Caco-2 (cell line): Measurements from ENCODE around the gene MYO18A. TPM values are rescaled to one million over a fixed set of nuclear protein-coding genes. Genes with fewer than 3 reads are reported as not detected.

ENCODE experiments used
- BruUV-seq: library from RNA; stranded (reverse); fragments of 400-500 nt; replicated peaks from 2 replicates; lab custom pipeline; 2021; lab: Mats Ljungman, UMichigan
- CTCF ChIA-PET: fragments of 300-600 bp; sonication (Branson Sonifier 250); formaldehyde crosslinking; loops from one replicate; lab custom pipeline; 2022; ENCODE audit warnings: antibody characterized with exemption; lab: Charles Lee
- POLR2A ChIA-PET: fragments of 300-600 bp; sonication (Branson Sonifier 250); formaldehyde crosslinking; loops from one replicate; lab custom pipeline; 2022; ENCODE audit warnings: antibody characterized with exemption; lab: Charles Lee
- DNase-seq, 2 experiments: peaks; one replicate each; pipeline versions ENCODE4 v3.0.0 to v3.0.0-alpha.2; 2020 to 2022
- H3K27me3 ChIP-seq: replicated peaks from 2 replicates; pipeline ENCODE4 v1.6.0; 2011; ENCODE audit warnings: low read length; ENCODE audit not compliant: control insufficient read depth, insufficient read depth
- H3K36me3 ChIP-seq: 2 replicates; pipeline ENCODE4 v1.5.1; 2011; ENCODE audit warnings: low read length; ENCODE audit not compliant: control insufficient read depth, insufficient read depth
- H3K4me1 ChIP-seq: fragments of 250-450 bp; sonication (Bioruptor Pico); 2 replicates; pipeline ENCODE4 v1.5.1; 2020; ENCODE audit warnings: mild to moderate bottlenecking
- H3K4me3 ChIP-seq: 2 replicates; pipeline ENCODE4 v1.5.1; 2011; ENCODE audit warnings: low read depth, mild to moderate bottlenecking, control low read depth, low read length
- H3K9me3 ChIP-seq: fragments of 250-450 bp; sonication (Bioruptor Pico); 2 replicates; pipeline ENCODE4 v1.5.1; 2020; ENCODE audit warnings: mild to moderate bottlenecking, moderate library complexity
- H3K27ac Mint-ChIP-seq: one replicate; pipeline ENCODE4 v1.8.0; 2022; ENCODE audit warnings: mixed read lengths; ENCODE audit not compliant: unreplicated experiment
- H3K27me3 Mint-ChIP-seq: one replicate; pipeline ENCODE4 v1.8.0; 2022; ENCODE audit warnings: mixed read lengths; ENCODE audit not compliant: insufficient read depth, unreplicated experiment
- H3K36me3 Mint-ChIP-seq: one replicate; pipeline ENCODE4 v1.8.0; 2022; ENCODE audit warnings: mild to moderate bottlenecking, mixed read lengths; ENCODE audit not compliant: insufficient read depth, unreplicated experiment
- H3K4me1 Mint-ChIP-seq: one replicate; pipeline ENCODE4 v1.8.0; 2022; ENCODE audit warnings: low read depth, mixed read lengths; ENCODE audit not compliant: unreplicated experiment
- H3K4me3 Mint-ChIP-seq: one replicate; pipeline ENCODE4 v1.8.0; 2022; ENCODE audit warnings: mild to moderate bottlenecking, moderate library complexity, mixed read lengths; ENCODE audit not compliant: unreplicated experiment
- H3K9me3 Mint-ChIP-seq: one replicate; pipeline ENCODE4 v1.8.0; 2022; ENCODE audit warnings: mixed read lengths; ENCODE audit not compliant: unreplicated experiment
- CTCF ChIP-seq, 2 experiments: fragments of 200-600 bp in 1 of 2; IDR thresholded peaks; 1 replicate in 1 of 2; 2 replicates in 1 of 2; pipeline versions ENCODE4 v1.5.1 to v1.8.0; 2011 to 2022; ENCODE audit warnings: antibody characterized with exemption in 1 of 2, control low read depth in 1 of 2, inconsistent platforms in 1 of 2, low read depth in 1 of 2, low read length in 1 of 2, mild to moderate bottlenecking in 1 of 2, moderate library complexity in 1 of 2; ENCODE audit not compliant: insufficient read depth in 1 of 2, severe bottlenecking in 1 of 2, unreplicated experiment in 1 of 2
- intact Hi-C: fragments of 100-400 bp; cut with micrococcal nuclease; formaldehyde crosslinking; loops from one replicate; pipeline ENCODE4 v1.10.0; 2022; ENCODE audit not compliant: unreplicated experiment
- total RNA-seq: library from RNA; stranded (reverse); gene quantifications from 2 replicates; pipeline ENCODE4 v1.2.3, GENCODE V29; 2022

MYO18A gene
- total RNA-seq, 1 experiment from 2014 or later: 47.1 TPM

GRCh38 chr17:29031488-29031887 lies 148.7 kb downstream of the MYO18A start:
- no peak overlapping the region for H3K4me3 Mint-ChIP-seq
- Histone ChIP-seq H3K27me3 (peaks cover 2% of the 10 kb centered on the region; the same call in 1 of the 2 replicates), H3K4me3 (no peak overlapping the region), H3K4me1 (no peaks in the 10 kb centered on the region), H3K36me3 (no peaks in the 10 kb centered on the region), H3K9me3 (peaks cover 8% of the 10 kb centered on the region; the same call in 1 of the 2 replicates)
- intact Hi-C loops: no loop called here
- no peak for TF ChIP-seq CTCF (IDR thresholded peaks at IDR 0.05; ENCODE audit: insufficient read depth in 1 of 2, low read depth in 1 of 2, low read length in 1 of 2, severe bottlenecking in 1 of 2, unreplicated experiment in 1 of 2)
- peaks cover 17% of the 10 kb centered on the region for H3K9me3 Mint-ChIP-seq
- H3K27me3 Mint-ChIP-seq: peaks cover 38% of the 10 kb centered on the region
- H3K27ac Mint-ChIP-seq: no peak overlapping the region
- BruUV-seq: no TSS peak
- POLR2A ChIA-PET: no interaction called here
- no peaks in the 10 kb centered on the region for H3K36me3 Mint-ChIP-seq
- no peak for DNase-seq
- H3K4me1 Mint-ChIP-seq: no peaks in the 10 kb centered on the region
- CTCF ChIA-PET: no interaction called here

- Mint-ChIP-seq H3K9me3 (no peaks in the 10 kb centered on the region), H3K4me1 (no peaks in the 10 kb centered on the region), H3K4me3 (no peak overlapping the region), H3K27ac (no peak overlapping the region), H3K36me3 (no peaks in the 10 kb centered on the region), H3K27me3 (peaks cover 25% of the 10 kb centered on the region)
- Histone ChIP-seq H3K4me3 (no peak overlapping the region), H3K36me3 (no peaks in the 10 kb centered on the region), H3K27me3 (no peaks in the 10 kb centered on the region), H3K4me1 (no peaks in the 10 kb centered on the region), H3K9me3 (no peaks in the 10 kb centered on the region)
- CTCF ChIA-PET: no interaction called here
- intact Hi-C loops: loop anchor here (5.0 kb wide), 1 partner anchor 33 kb away; no protein-coding TSS in a partner anchor
- no peak for TF ChIP-seq CTCF (IDR thresholded peaks at IDR 0.05; ENCODE audit: insufficient read depth in 1 of 2, low read depth in 1 of 2, low read length in 1 of 2, severe bottlenecking in 1 of 2, unreplicated experiment in 1 of 2)
- POLR2A ChIA-PET: no interaction called here
- BruUV-seq: no TSS peak
- no peak for DNase-seq
Observed at GRCh38 chr17:29024316-29024952, 155.8 kb downstream of the MYO18A start.

GRCh38 chr17:29022074-29022473 lies 158.1 kb downstream of the MYO18A start:
- H3K4me3 ChIP-seq: no peak overlapping the region
- ChIA-PET POLR2A (no interaction called here), CTCF (no interaction called here)
- BruUV-seq: no TSS peak
- H3K4me1 ChIP-seq: no peaks in the 10 kb centered on the region
- Mint-ChIP-seq H3K4me3 (no peak overlapping the region), H3K9me3 (no peaks in the 10 kb centered on the region), H3K27me3 (peaks cover 21% of the 10 kb centered on the region), H3K36me3 (no peaks in the 10 kb centered on the region), H3K4me1 (no peaks in the 10 kb centered on the region), H3K27ac (no peak overlapping the region)
- no peak for TF ChIP-seq CTCF (IDR thresholded peaks at IDR 0.05; ENCODE audit: insufficient read depth in 1 of 2, low read depth in 1 of 2, low read length in 1 of 2, severe bottlenecking in 1 of 2, unreplicated experiment in 1 of 2)
- H3K36me3 ChIP-seq: no peaks in the 10 kb centered on the region
- H3K9me3 ChIP-seq: no peaks in the 10 kb centered on the region
- no peak for DNase-seq
- intact Hi-C loops: loop anchor here (5.0 kb wide), 1 partner anchor 35 kb away; no protein-coding TSS in a partner anchor
- H3K27me3 ChIP-seq: no peaks in the 10 kb centered on the region
